A549 (cell line): Measurements from ENCODE around the gene LRRN4CL. TPM values are rescaled to one million over a fixed set of nuclear protein-coding genes. Genes with fewer than 3 reads are reported as not detected.

ENCODE experiments used
- ATAC-seq, 2 experiments: fragments of 200-7000 bp in 1 of 2; fragments of >200 bp in 1 of 2; cut with Nextera tagmentation in 1 of 2; cut with Tn5 transposase in 1 of 2; 3 replicates each; pipeline versions ENCODE4 v1.8.0 to v1.9.1; 2018 to 2020; ENCODE audit warnings: mild to moderate bottlenecking in 1 of 2, moderate library complexity in 1 of 2
- CTCF ChIA-PET: fragments of 300-600 bp; sonication (Branson Sonifier 250); formaldehyde crosslinking; extraction: SDS; loops from one replicate; lab custom pipeline; 2021; ENCODE audit warnings: antibody characterized with exemption, inconsistent platforms; lab: Yijun Ruan, JAX
- POLR2A ChIA-PET: fragments of 350-600 bp; formaldehyde crosslinking; extraction: SDS; loops from one replicate; lab custom pipeline; 2021; ENCODE audit warnings: antibody characterized with exemption, inconsistent platforms; lab: Yijun Ruan, JAX
- DNase-seq, 2 experiments: peaks; one replicate each; pipeline versions ENCODE4 v3.0.0 to v3.0.0-alpha.2; 2011 to 2016; ENCODE audit warnings: low read depth in 1 of 2, low spot score in 1 of 2
- FAIRE-seq: peaks from 2 replicates; lab custom pipeline; 2011; peaks lifted over from hg19 to GRCh38; lab: Jason Lieb, UNC
- H3K27ac ChIP-seq, 2 experiments: fragments of >200 bp; sonication (Bioruptor Twin); formaldehyde crosslinking; 3 replicates each; pipeline ENCODE4 v1.5.1; 2016 to 2017
- H3K4me1 ChIP-seq: fragments of >200 bp; sonication (Bioruptor Twin); formaldehyde crosslinking; 3 replicates; pipeline ENCODE4 v1.6.1; 2016
- H3K4me2 ChIP-seq: fragments of >200 bp; sonication (Bioruptor Twin); formaldehyde crosslinking; 3 replicates; pipeline ENCODE4 v1.6.1; 2016
- H3K4me3 ChIP-seq: fragments of >200 bp; sonication (Bioruptor Twin); formaldehyde crosslinking; 3 replicates; pipeline ENCODE4 v1.5.1; 2016
- H3K9me3 ChIP-seq: fragments of >200 bp; sonication (Bioruptor Twin); formaldehyde crosslinking; 3 replicates; pipeline ENCODE4 v1.6.1; 2016
- BCL3 ChIP-seq: fragments of >200 bp; sonication (Bioruptor Twin); formaldehyde crosslinking; IDR thresholded peaks from 3 replicates; pipeline ENCODE4 v1.6.1; 2016
- CBX8 ChIP-seq: fragments of 200-600 bp; sonication (generic); IDR thresholded peaks from 2 replicates; pipeline ENCODE4 v1.6.1; 2016
- CEBPB ChIP-seq, 2 experiments: fragments of >200 bp in 1 of 2; sonication (Bioruptor Twin) in 1 of 2; formaldehyde crosslinking in 1 of 2; IDR thresholded peaks; 2 replicates each; pipeline ENCODE4 v1.6.1; 2012 to 2016
- EHF ChIP-seq: fragments of 250-450 bp; sonication (Bioruptor Pico); IDR thresholded peaks from 2 replicates; pipeline ENCODE4 v1.5.0; 2020; ENCODE audit warnings: mild to moderate bottlenecking
- ESRRA ChIP-seq: fragments of 150-350 bp; IDR thresholded peaks from 2 replicates; pipeline ENCODE4 v1.6.1; 2014; ENCODE audit warnings: mild to moderate bottlenecking, low read length, borderline replicate concordance
- FOSB ChIP-seq: fragments of 250-450 bp; sonication (Bioruptor Pico); IDR thresholded peaks from 2 replicates; pipeline ENCODE4 v1.5.0; 2020; ENCODE audit warnings: mild to moderate bottlenecking, moderate library complexity
- FOXS1 ChIP-seq: fragments of 250-450 bp; sonication (Bioruptor Pico); IDR thresholded peaks from 2 replicates; pipeline ENCODE4 v1.5.0; 2020; ENCODE audit warnings: mild to moderate bottlenecking, moderate library complexity
- HDAC2 ChIP-seq: fragments of 200-600 bp; sonication (generic); IDR thresholded peaks from 2 replicates; pipeline ENCODE4 v1.6.1; 2016
- HOXB13 ChIP-seq: fragments of 250-450 bp; sonication (Bioruptor Pico); IDR thresholded peaks from 2 replicates; pipeline ENCODE4 v1.5.0; 2020; ENCODE audit warnings: low read depth, mild to moderate bottlenecking, moderate library complexity
- HOXB5 ChIP-seq: fragments of 250-450 bp; sonication (Bioruptor Pico); IDR thresholded peaks from 2 replicates; pipeline ENCODE4 v1.5.0; 2020; ENCODE audit warnings: mild to moderate bottlenecking, moderate library complexity
- KDM5A ChIP-seq: fragments of 200-600 bp; sonication (generic); IDR thresholded peaks from 2 replicates; pipeline ENCODE4 v1.6.1; 2016; ENCODE audit warnings: antibody characterized with exemption, mild to moderate bottlenecking
- MAZ ChIP-seq: fragments of 150-350 bp; IDR thresholded peaks from 2 replicates; pipeline ENCODE4 v1.6.1; 2014; ENCODE audit warnings: antibody characterized with exemption, low read depth, low read length, borderline replicate concordance
- MYC ChIP-seq: IDR thresholded peaks from 2 replicates; pipeline ENCODE4 v1.6.1; 2012; ENCODE audit warnings: mild to moderate bottlenecking, inconsistent platforms, low read length, improper control_type of control experiment, borderline replicate concordance
- NPAS2 ChIP-seq: fragments of 250-450 bp; sonication (Bioruptor Pico); IDR thresholded peaks from 2 replicates; pipeline ENCODE4 v1.8.0; 2022; ENCODE audit warnings: mild to moderate bottlenecking, moderate library complexity, borderline replicate concordance
- PBX3 ChIP-seq: IDR thresholded peaks from 2 replicates; pipeline ENCODE4 v1.6.1; 2012
- PHF8 ChIP-seq: fragments of 200-600 bp; sonication (generic); IDR thresholded peaks from 2 replicates; pipeline ENCODE4 v1.6.1; 2016; ENCODE audit warnings: low read depth, mild to moderate bottlenecking, antibody characterized with exemption, moderate library complexity, borderline replicate concordance
- POLR2A ChIP-seq: IDR thresholded peaks from 2 replicates; pipeline ENCODE4 v1.6.1; 2012; ENCODE audit warnings: mild to moderate bottlenecking, low read length
- RAD21 ChIP-seq, 2 experiments: fragments of >200 bp in 1 of 2; sonication (Bioruptor Twin) in 1 of 2; formaldehyde crosslinking in 1 of 2; IDR thresholded peaks in 1 of 2; conservative IDR thresholded peaks in 1 of 2; 2 replicates in 1 of 2; 3 replicates in 1 of 2; pipeline ENCODE4 v1.6.1; 2012 to 2018; ENCODE audit warnings: inconsistent platforms in 1 of 2
- RCOR1 ChIP-seq: fragments of 150-350 bp; IDR thresholded peaks from 2 replicates; pipeline ENCODE4 v1.6.1; 2014; ENCODE audit warnings: antibody characterized with exemption, low read length, low read depth
- REST ChIP-seq: fragments of 200-600 bp; sonication (generic); IDR thresholded peaks from 2 replicates; pipeline ENCODE4 v1.6.1; 2016; ENCODE audit warnings: antibody characterized with exemption, mild to moderate bottlenecking, moderate library complexity
- RFX5 ChIP-seq: fragments of 450-650 bp; IDR thresholded peaks from 2 replicates; pipeline ENCODE4 v1.7.1; 2014; ENCODE audit warnings: antibody characterized with exemption, mild to moderate bottlenecking, moderate library complexity
- USF2 ChIP-seq: fragments of 450-650 bp; IDR thresholded peaks from 2 replicates; pipeline ENCODE4 v1.6.1; 2014; ENCODE audit warnings: antibody characterized with exemption
- ZC3H11A ChIP-seq: fragments of 450-650 bp; IDR thresholded peaks from 2 replicates; pipeline ENCODE4 v1.6.1; 2014; ENCODE audit warnings: antibody characterized with exemption, mild to moderate bottlenecking
- ZFP36 ChIP-seq: fragments of 450-650 bp; IDR thresholded peaks from 2 replicates; pipeline ENCODE4 v1.6.1; 2014; ENCODE audit warnings: borderline replicate concordance; ENCODE audit not compliant: partially characterized antibody
- WGBS: methylation state at CpG from one replicate; pipeline ENCODE4 v1.1.6; 2017; ENCODE audit errors: missing lambda C conversion rate; 5-methylcytosine and 5-hydroxymethylcytosine counted together
- polyA plus RNA-seq, 4 experiments: library from polyadenylated mRNA; depleted of rRNA in 3 of 4; stranded (reverse); fragments of >200 nt; fragmentation: RNase III in 1 of 4; extraction: RNeasy Plus Mini Kit Qiagen cat#74134 plus additional on column Dnase treatment in 1 of 4; gene quantifications; 2 replicates in 3 of 4; 3 replicates in 1 of 4; pipeline ENCODE4 v1.2.3, GENCODE V29; 2011 to 2017

LRRN4CL gene
- polyA plus RNA-seq, 2 of the 4 experiments (the other 2 are of a cell fraction), result 0.03 to 0.04 TPM

- TF ChIP-seq MAZ, result no peak
- TF ChIP-seq RAD21 (conservative IDR thresholded peaks at IDR 0.05 in 1 of 2, IDR thresholded peaks at IDR 0.05 in 1 of 2), result no peak
- TF ChIP-seq CBX8, result no peak
- TF ChIP-seq KDM5A, result no peak
- no peak for TF ChIP-seq CEBPB (IDR thresholded peaks at IDR 0.05)
- TF ChIP-seq HDAC2, result no peak
- TF ChIP-seq HOXB5 (CRISPR knock-in tag), result peak; percentile 80
- TF ChIP-seq RFX5, result no peak
- peak; percentile 66 for TF ChIP-seq PBX3
- no peak for TF ChIP-seq RCOR1
- TF ChIP-seq ESRRA, result no peak
- no peak for TF ChIP-seq REST
- peak; percentile 96 for TF ChIP-seq PHF8
- peak; percentile 71; the same call in 2 of the 3 replicates for TF ChIP-seq BCL3
- no peak for TF ChIP-seq ZFP36
- TF ChIP-seq NPAS2 (CRISPR knock-in tag), result no peak
- TF ChIP-seq FOSB, result no peak
- TF ChIP-seq HOXB13, result peak; percentile 46; the same call in 1 of the 2 replicates
- TF ChIP-seq USF2, result peak; percentile 10; the same call in 1 of the 2 replicates
- TF ChIP-seq ZC3H11A, result no peak
- peak; percentile 77 for TF ChIP-seq POLR2A
- no peak for TF ChIP-seq FOXS1 (CRISPR knock-in tag)
Measured at GRCh38 chr11:62727165-62727871, 38.0 kb upstream of the LRRN4CL start, which contains the start of gene HNRNPUL2 (continued).

- Histone ChIP-seq H3K27ac (peak overlapping the region; percentile 97), H3K4me3 (peak overlapping the region; percentile 78), H3K9me3 (no peaks in the 10 kb centered on the region), H3K4me1 (peaks cover 21% of the 10 kb centered on the region), H3K4me2 (peak overlapping the region; percentile 92)
- TF ChIP-seq BCL3 (no peak), EHF (CRISPR knock-in tag) (no peak), MYC (no peak)
- ATAC-seq, result no peak; a peak in 1 of 6 replicates
- FAIRE-seq, result no peak
- no peak for DNase-seq
- CTCF ChIA-PET, result interaction anchor here (0.9 to 3.1 kb wide), 10 partner anchors 15 to 138 kb away, joined by 3 to 15 read pairs (median 4); partner anchors contain the start of genes BSCL2, GNG3 and ZBTB3
- WGBS, result 0% methylated on average over 14 of the region's 37 CpGs
- POLR2A ChIA-PET, result interaction anchor here (0.5 to 3.8 kb wide), 35 partner anchors 8 to 332 kb away, joined by 3 to 96 read pairs (median 7); partner anchors contain the start of genes B3GAT3, BSCL2, C11orf98 and CSKMT
Measured at GRCh38 chr11:62726915-62727164, 37.5 kb upstream of the LRRN4CL start.
